Suprapubic skin (tissue), 4 donors: ENCODE results near the gene NXPH3. TPM values are rescaled to one million over a fixed set of nuclear protein-coding genes. Genes with fewer than 3 reads are reported as not detected.

Experiments
- DNase-seq, 2 donors: peaks; one replicate each; pipeline ENCODE4 v3.0.0-alpha.2; 2019; ENCODE audit warnings: low spot score in 2 of 2
- H3K27ac ChIP-seq: fragments of 200-600 bp; sonication (generic); one replicate; pipeline ENCODE4 v1.5.1; 2019
- H3K27me3 ChIP-seq: fragments of 200-600 bp; sonication (generic); one replicate; pipeline ENCODE4 v1.5.1; 2019
- H3K36me3 ChIP-seq: fragments of 200-600 bp; sonication (generic); one replicate; pipeline ENCODE4 v1.5.1; 2019
- H3K4me1 ChIP-seq: fragments of 200-600 bp; sonication (generic); one replicate; pipeline ENCODE4 v1.5.1; 2019
- H3K4me3 ChIP-seq: fragments of 200-600 bp; sonication (generic); one replicate; pipeline ENCODE4 v1.5.1; 2019; ENCODE audit warnings: mild to moderate bottlenecking
- H3K9me3 ChIP-seq: fragments of 200-600 bp; sonication (generic); one replicate; pipeline ENCODE4 v1.5.1; 2019
- EP300 ChIP-seq: sonication (generic); formaldehyde crosslinking; IDR thresholded peaks from one replicate; pipeline ENCODE4 v1.6.1; 2017; ENCODE audit warnings: antibody characterized with exemption
- POLR2A ChIP-seq, 2 donors: fragments of 450-650 bp; IDR thresholded peaks; one replicate each; pipeline ENCODE4 v1.6.1; 2017; ENCODE audit warnings: antibody characterized with exemption in 2 of 2, mild to moderate bottlenecking in 2 of 2, moderate library complexity in 2 of 2
- POLR2AphosphoS5 ChIP-seq, 3 donors: sonication (generic); formaldehyde crosslinking; IDR thresholded peaks; one replicate each; pipeline ENCODE4 v1.6.1; 2017; ENCODE audit warnings: antibody characterized with exemption in 3 of 3
- WGBS: methylation state at CpG from one replicate; pipeline ENCODE4 v1.1.5; 2018; 5-methylcytosine and 5-hydroxymethylcytosine counted together
- total RNA-seq, 4 donors: library from RNA; depleted of rRNA; stranded (reverse); fragments of >200 nt; gene quantifications; one replicate each; pipeline ENCODE4 v1.1.0, GENCODE V29; 2016
- TF ChIP-seq, protein P1 (sequence below), 2 donors: fragments of 200-600 bp in 1 of 2; fragments of 450-650 bp in 1 of 2; sonication (generic) in 1 of 2; IDR thresholded peaks; one replicate each; pipeline ENCODE4 v1.5.1; 2016 to 2019; ENCODE audit warnings: antibody characterized with exemption in 2 of 2, mild to moderate bottlenecking in 1 of 2, moderate library complexity in 1 of 2

Gene NXPH3
- total RNA-seq, 4 donors from 2014 or later: 1.3 to 5.0 (median 1.5) TPM

GRCh38 chr17:49616086-49616485 lies 40.4 kb downstream of the NXPH3 start:
- Histone ChIP-seq H3K27ac (no peak overlapping the region), H3K4me1 (peaks cover 31% of the 10 kb centered on the region), H3K36me3 (peaks cover 45% of the 10 kb centered on the region), H3K27me3 (no peaks in the 10 kb centered on the region), H3K4me3 (no peak overlapping the region), H3K9me3 (no peaks in the 10 kb centered on the region)
- TF ChIP-seq EP300: no peak
- DNase-seq: no peak
- WGBS: 79% methylated on average over 3 of the region's 3 CpGs

DNA sequence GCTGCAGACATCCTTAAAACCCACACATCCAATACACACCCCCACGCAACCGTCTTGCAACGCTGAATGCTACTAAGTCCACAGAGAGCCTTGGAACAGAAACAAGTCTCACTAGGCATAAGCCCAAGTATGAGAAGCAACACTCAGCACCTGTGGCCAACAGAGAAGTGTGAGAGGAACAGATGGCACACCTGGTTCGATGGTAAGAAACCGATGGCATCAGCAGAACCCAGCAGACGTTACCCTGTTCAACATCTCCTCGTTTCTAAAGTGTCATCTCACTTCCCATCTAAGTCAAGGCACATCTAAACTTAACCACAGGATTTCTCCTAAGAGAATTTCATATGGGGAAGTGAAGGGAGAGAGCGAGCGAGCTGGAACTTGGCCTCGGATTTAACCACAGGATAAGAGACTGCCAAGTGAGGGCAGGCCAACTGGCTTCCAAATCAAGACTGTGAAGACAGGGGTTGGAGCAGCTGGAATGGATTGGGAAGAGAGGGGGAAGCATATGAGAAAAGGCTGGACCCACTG lies 41.0 kb downstream of the NXPH3 start:
- Histone ChIP-seq H3K4me1 (peaks cover 25% of the 10 kb centered on the region), H3K27ac (no peak overlapping the region), H3K36me3 (peaks cover 49% of the 10 kb centered on the region), H3K4me3 (no peak overlapping the region), H3K9me3 (no peaks in the 10 kb centered on the region), H3K27me3 (no peaks in the 10 kb centered on the region)
- TF ChIP-seq EP300 (no peak), POLR2A (IDR thresholded peaks at IDR 0.05) (no peak), POLR2AphosphoS5 (IDR thresholded peaks at IDR 0.05) (peak in 1 of 3 donors; percentile 36)
- TF ChIP-seq, protein P1, sequence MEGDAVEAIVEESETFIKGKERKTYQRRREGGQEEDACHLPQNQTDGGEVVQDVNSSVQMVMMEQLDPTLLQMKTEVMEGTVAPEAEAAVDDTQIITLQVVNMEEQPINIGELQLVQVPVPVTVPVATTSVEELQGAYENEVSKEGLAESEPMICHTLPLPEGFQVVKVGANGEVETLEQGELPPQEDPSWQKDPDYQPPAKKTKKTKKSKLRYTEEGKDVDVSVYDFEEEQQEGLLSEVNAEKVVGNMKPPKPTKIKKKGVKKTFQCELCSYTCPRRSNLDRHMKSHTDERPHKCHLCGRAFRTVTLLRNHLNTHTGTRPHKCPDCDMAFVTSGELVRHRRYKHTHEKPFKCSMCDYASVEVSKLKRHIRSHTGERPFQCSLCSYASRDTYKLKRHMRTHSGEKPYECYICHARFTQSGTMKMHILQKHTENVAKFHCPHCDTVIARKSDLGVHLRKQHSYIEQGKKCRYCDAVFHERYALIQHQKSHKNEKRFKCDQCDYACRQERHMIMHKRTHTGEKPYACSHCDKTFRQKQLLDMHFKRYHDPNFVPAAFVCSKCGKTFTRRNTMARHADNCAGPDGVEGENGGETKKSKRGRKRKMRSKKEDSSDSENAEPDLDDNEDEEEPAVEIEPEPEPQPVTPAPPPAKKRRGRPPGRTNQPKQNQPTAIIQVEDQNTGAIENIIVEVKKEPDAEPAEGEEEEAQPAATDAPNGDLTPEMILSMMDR (IDR thresholded peaks at IDR 0.05): no peak
- DNase-seq: peak in 1 of 2 donors; percentile 86
- WGBS: 18% methylated on average over 10 of the region's 10 CpGs

DNA sequence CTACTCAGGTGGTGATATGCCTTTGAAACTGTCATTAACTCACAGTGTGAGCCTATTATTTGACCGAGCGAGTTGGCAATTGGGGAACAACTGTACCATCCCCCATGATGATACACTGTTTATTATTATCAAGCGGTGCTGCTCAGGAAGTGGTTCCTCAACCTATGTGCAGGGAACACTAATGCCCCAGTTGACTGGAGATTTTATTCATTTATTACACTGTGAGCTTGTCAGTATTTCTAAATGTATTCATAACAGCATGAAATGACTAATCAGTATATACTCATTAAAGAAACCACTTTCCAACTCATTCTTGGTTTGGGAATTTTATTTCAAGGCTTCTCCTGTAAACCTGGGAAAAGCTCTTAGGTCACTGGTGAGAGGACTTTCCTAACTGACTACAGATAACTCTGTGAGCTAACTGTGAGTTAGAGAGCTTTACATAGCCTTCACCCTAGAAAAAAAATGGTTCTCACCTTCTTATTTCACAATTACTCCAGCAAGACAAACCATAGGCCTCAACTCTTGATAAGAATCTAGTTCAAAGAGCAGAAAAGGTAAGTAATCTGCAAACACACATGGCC lies 42.4 kb downstream of the NXPH3 start:
- Histone ChIP-seq H3K4me1 (peaks cover 23% of the 10 kb centered on the region), H3K4me3 (no peak overlapping the region), H3K9me3 (no peaks in the 10 kb centered on the region), H3K27ac (no peak overlapping the region), H3K36me3 (peaks cover 58% of the 10 kb centered on the region), H3K27me3 (no peaks in the 10 kb centered on the region)
- no peak for DNase-seq
- no peak for TF ChIP-seq POLR2A (IDR thresholded peaks at IDR 0.05)
- TF ChIP-seq EP300: no peak
- TF ChIP-seq POLR2AphosphoS5 (IDR thresholded peaks at IDR 0.05): no peak
- TF ChIP-seq, protein P1 (IDR thresholded peaks at IDR 0.05): no peak
- WGBS: 89% methylated on average over 3 of the region's 3 CpGs

- no peak overlapping the region for H3K27ac ChIP-seq
- TF ChIP-seq POLR2A (IDR thresholded peaks at IDR 0.05) (no peak), POLR2AphosphoS5 (IDR thresholded peaks at IDR 0.05) (no peak), EP300 (no peak)
- TF ChIP-seq, protein P1 (IDR thresholded peaks at IDR 0.05): no peak
Observed at GRCh38 chr17:49621420-49621819, 45.7 kb downstream of the NXPH3 start.

GRCh38 chr17:49621946-49622529 lies 46.4 kb downstream of the NXPH3 start:
- Histone ChIP-seq H3K27me3 (no peaks in the 10 kb centered on the region), H3K36me3 (peaks cover 46% of the 10 kb centered on the region), H3K4me1 (peaks cover 18% of the 10 kb centered on the region), H3K27ac (no peak overlapping the region), H3K9me3 (no peaks in the 10 kb centered on the region), H3K4me3 (no peak overlapping the region)
- 70% methylated on average over 2 of the region's 2 CpGs for WGBS
- DNase-seq: no peak
- TF ChIP-seq POLR2A (IDR thresholded peaks at IDR 0.05) (no peak), EP300 (no peak), POLR2AphosphoS5 (IDR thresholded peaks at IDR 0.05) (no peak)
- TF ChIP-seq, protein P1 (IDR thresholded peaks at IDR 0.05): no peak

More at GRCh38 chr17:49621420-49621819, 45.7 kb downstream of the NXPH3 start:
- Histone ChIP-seq H3K27me3 (no peaks in the 10 kb centered on the region), H3K9me3 (no peaks in the 10 kb centered on the region), H3K4me1 (peaks cover 24% of the 10 kb centered on the region), H3K4me3 (no peak overlapping the region), H3K36me3 (peaks cover 46% of the 10 kb centered on the region)
- no peak for DNase-seq
